ENCODE measurements around the gene KRT86.
"Not testable (repeated sequence)": the region's sequence is repeated elsewhere in the genome, so short reads cannot be mapped to it uniquely, and the experiment has no call there.

GRCh38 chr12:52287816-52288805 lies 13.7 kb downstream of the KRT86 start:
- TF ChIP-seq, protein P1, sequence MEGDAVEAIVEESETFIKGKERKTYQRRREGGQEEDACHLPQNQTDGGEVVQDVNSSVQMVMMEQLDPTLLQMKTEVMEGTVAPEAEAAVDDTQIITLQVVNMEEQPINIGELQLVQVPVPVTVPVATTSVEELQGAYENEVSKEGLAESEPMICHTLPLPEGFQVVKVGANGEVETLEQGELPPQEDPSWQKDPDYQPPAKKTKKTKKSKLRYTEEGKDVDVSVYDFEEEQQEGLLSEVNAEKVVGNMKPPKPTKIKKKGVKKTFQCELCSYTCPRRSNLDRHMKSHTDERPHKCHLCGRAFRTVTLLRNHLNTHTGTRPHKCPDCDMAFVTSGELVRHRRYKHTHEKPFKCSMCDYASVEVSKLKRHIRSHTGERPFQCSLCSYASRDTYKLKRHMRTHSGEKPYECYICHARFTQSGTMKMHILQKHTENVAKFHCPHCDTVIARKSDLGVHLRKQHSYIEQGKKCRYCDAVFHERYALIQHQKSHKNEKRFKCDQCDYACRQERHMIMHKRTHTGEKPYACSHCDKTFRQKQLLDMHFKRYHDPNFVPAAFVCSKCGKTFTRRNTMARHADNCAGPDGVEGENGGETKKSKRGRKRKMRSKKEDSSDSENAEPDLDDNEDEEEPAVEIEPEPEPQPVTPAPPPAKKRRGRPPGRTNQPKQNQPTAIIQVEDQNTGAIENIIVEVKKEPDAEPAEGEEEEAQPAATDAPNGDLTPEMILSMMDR (IDR thresholded peaks at IDR 0.05): not testable (repeated sequence)
- TF ChIP-seq POLR2A (IDR thresholded peaks at IDR 0.05): not testable (repeated sequence)
